K562 (cell line): ENCODE data around the gene SCRN2. TPM values are rescaled to one million over a fixed set of nuclear protein-coding genes. Genes with fewer than 3 reads are reported as not detected.

ENCODE experiments used
- EWSR1 ChIP-seq: fragments of 450-650 bp; IDR thresholded peaks from 2 replicates; pipeline ENCODE4 v1.6.1; 2018; ENCODE audit warnings: borderline replicate concordance, mild to moderate bottlenecking, low read depth, moderate library complexity; ENCODE audit not compliant: partially characterized antibody
- HNRNPH1 ChIP-seq: fragments of 200-400 bp; formaldehyde crosslinking; optimal IDR thresholded peaks from 2 replicates; pipeline ENCODE3; 2017; ENCODE audit warnings: low read depth, mild to moderate bottlenecking, low read length, moderate library complexity
- KLF1 ChIP-seq: fragments of 450-650 bp; IDR thresholded peaks from 2 replicates; pipeline ENCODE4 v1.6.1; 2016; ENCODE audit warnings: missing genetic modification characterization, missing compliant biosample characterization
- MYC ChIP-seq, 2 experiments: fragments of 250-450 bp in 1 of 2; sonication (Bioruptor Pico) in 1 of 2; IDR thresholded peaks; 2 replicates each; pipeline versions ENCODE4 v1.5.1 to v1.6.1; 2012 to 2021; ENCODE audit warnings: low read depth in 2 of 2, borderline replicate concordance in 1 of 2, improper control_type of control experiment in 1 of 2, low read length in 1 of 2, mild to moderate bottlenecking in 1 of 2, moderate library complexity in 1 of 2
- PHB ChIP-seq: fragments of 250-450 bp; sonication (Bioruptor Pico); IDR thresholded peaks from 2 replicates; pipeline ENCODE4 v1.5.0; 2021
- SNRNP70 ChIP-seq: fragments of 200-400 bp; formaldehyde crosslinking; optimal IDR thresholded peaks from 2 replicates; pipeline ENCODE3; 2017; ENCODE audit warnings: low read depth, low read length
- TCFL5 ChIP-seq: fragments of 250-450 bp; sonication (Bioruptor Pico); conservative IDR thresholded peaks from 2 replicates; pipeline ENCODE4 v1.6.1; 2021; ENCODE audit warnings: mild to moderate bottlenecking, moderate library complexity, matching md5 sums
- XRCC3 ChIP-seq: fragments of 450-650 bp; IDR thresholded peaks from 2 replicates; pipeline ENCODE4 v1.6.1; 2017; ENCODE audit warnings: mild to moderate bottlenecking, moderate library complexity
- ZEB2 ChIP-seq: fragments of 450-650 bp; IDR thresholded peaks from 2 replicates; pipeline ENCODE4 v1.6.1; 2016
- ZNF79 ChIP-seq: fragments of 250-450 bp; sonication (Bioruptor Pico); IDR thresholded peaks from 2 replicates; pipeline ENCODE4 v1.4.0; 2020; ENCODE audit warnings: low read depth, mild to moderate bottlenecking, moderate library complexity
- polyA plus RNA-seq, 8 experiments: library from polyadenylated mRNA; depleted of rRNA in 4 of 8; stranded (reverse) in 5 of 8; unstranded in 3 of 8; fragments of >200 nt; fragmentation: Nextera tagmentation in 2 of 8; fragmentation: Illumina TruSeq in 1 of 8; extraction: Ambion mirVana in 2 of 8; extraction: Trizol in 1 of 8; gene quantifications; 2 replicates each; pipeline versions ENCODE4 v1.2.1 to v1.2.3, GENCODE V29; 2011 to 2014; ENCODE audit warnings: inconsistent platforms in 1 of 8, missing spikeins in 1 of 8
- total RNA-seq, 7 experiments: library from RNA; depleted of rRNA in 6 of 7; stranded (reverse); fragments of >200 nt in 6 of 7; fragmentation: Illumina TruSeq in 2 of 7; extraction: Trizol in 2 of 7; gene quantifications; 2 replicates each; pipeline versions ENCODE4 v1.2.1 to v1.2.3, GENCODE V29; 2011 to 2021; ENCODE audit warnings: low replicate concordance in 1 of 7
- TF ChIP-seq, protein P1 (sequence below): sonication (generic); formaldehyde crosslinking; IDR thresholded peaks from 2 replicates; pipeline ENCODE4 v1.8.1; 2023; ENCODE audit warnings: missing genetic modification reagents, mild to moderate bottlenecking, borderline replicate concordance
- TF ChIP-seq, protein P2 (sequence below): sonication (generic); formaldehyde crosslinking; IDR thresholded peaks from 2 replicates; pipeline ENCODE4 v1.8.1; 2023; ENCODE audit warnings: mild to moderate bottlenecking, missing genetic modification reagents, moderate library complexity
- TF ChIP-seq, protein P3 (sequence below): fragments of 250-450 bp; sonication (Bioruptor Pico); IDR thresholded peaks from 2 replicates; pipeline ENCODE4 v1.4.0; 2020
- TF ChIP-seq, protein P4 (sequence below): fragments of 450-650 bp; conservative IDR thresholded peaks from 2 replicates; pipeline ENCODE4 v1.6.1; 2016; ENCODE audit warnings: missing genetic modification characterization, low read depth, mild to moderate bottlenecking, control low read depth, missing compliant biosample characterization
- TF ChIP-seq, protein P5 (sequence below): fragments of 250-450 bp; sonication (Bioruptor Pico); IDR thresholded peaks from 2 replicates; pipeline ENCODE4 v1.8.0; 2021; ENCODE audit warnings: mild to moderate bottlenecking, moderate library complexity

Gene SCRN2
- total and polyA plus RNA-seq, 9 of the 15 experiments (the other 6 are each of a cell fraction or from before 2014, with no cell fraction given), result 0.25 to 32.9 (median 13.6) TPM

DNA sequence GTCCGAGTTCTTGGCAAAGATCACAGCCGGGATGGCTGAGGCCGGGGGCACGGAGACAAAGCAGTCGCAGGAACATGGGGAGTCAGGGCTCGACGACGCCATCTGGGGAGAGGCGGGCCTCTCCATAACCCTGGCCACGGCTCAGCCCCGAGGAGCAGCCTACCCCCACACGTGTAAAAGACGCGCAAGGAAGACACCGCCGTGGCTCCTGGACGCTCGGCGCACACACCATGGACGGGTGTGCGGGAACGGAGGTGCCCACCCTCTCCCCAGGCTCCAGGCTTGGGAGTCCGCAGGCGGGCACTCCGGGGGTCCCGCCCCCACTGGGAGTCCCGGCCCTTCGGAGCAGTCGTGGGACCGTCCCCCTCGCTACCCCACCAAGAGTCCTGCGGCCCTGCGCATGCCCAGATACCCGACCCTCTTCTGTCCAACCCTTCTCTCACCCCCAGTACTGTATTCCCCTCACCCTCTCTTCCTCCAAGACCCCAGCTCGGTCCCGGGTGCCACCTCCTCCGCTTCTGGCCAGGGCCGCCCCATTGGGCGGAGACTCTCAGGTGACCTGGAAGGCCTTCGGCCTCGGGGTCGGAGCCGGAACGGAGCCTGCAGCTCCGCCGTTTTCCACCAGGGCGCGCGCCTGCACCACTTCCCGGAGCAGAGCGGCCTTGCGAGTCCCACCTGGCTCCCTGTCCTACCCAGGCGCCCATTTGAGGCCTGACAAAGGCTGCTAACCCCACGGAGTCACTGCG, at the start of gene SCRN2 (continued):
- TF ChIP-seq, protein P1, sequence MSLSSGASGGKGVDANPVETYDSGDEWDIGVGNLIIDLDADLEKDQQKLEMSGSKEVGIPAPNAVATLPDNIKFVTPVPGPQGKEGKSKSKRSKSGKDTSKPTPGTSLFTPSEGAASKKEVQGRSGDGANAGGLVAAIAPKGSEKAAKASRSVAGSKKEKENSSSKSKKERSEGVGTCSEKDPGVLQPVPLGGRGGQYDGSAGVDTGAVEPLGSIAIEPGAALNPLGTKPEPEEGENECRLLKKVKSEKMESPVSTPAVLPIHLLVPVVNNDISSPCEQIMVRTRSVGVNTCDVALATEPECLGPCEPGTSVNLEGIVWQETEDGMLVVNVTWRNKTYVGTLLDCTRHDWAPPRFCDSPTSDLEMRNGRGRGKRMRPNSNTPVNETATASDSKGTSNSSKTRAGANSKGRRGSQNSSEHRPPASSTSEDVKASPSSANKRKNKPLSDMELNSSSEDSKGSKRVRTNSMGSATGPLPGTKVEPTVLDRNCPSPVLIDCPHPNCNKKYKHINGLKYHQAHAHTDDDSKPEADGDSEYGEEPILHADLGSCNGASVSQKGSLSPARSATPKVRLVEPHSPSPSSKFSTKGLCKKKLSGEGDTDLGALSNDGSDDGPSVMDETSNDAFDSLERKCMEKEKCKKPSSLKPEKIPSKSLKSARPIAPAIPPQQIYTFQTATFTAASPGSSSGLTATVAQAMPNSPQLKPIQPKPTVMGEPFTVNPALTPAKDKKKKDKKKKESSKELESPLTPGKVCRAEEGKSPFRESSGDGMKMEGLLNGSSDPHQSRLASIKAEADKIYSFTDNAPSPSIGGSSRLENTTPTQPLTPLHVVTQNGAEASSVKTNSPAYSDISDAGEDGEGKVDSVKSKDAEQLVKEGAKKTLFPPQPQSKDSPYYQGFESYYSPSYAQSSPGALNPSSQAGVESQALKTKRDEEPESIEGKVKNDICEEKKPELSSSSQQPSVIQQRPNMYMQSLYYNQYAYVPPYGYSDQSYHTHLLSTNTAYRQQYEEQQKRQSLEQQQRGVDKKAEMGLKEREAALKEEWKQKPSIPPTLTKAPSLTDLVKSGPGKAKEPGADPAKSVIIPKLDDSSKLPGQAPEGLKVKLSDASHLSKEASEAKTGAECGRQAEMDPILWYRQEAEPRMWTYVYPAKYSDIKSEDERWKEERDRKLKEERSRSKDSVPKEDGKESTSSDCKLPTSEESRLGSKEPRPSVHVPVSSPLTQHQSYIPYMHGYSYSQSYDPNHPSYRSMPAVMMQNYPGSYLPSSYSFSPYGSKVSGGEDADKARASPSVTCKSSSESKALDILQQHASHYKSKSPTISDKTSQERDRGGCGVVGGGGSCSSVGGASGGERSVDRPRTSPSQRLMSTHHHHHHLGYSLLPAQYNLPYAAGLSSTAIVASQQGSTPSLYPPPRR (CRISPR knock-in tag), result no peak
- TF ChIP-seq ZEB2, result no peak
- TF ChIP-seq KLF1 (tag), result no peak
- no peak for TF ChIP-seq TCFL5 (CRISPR knock-in tag)
- peak; percentile 63; the same call in 1 of the 2 replicates for TF ChIP-seq MYC (IDR thresholded peaks at IDR 0.05; ENCODE audit: low read depth, low read length)
- no peak; the same call in 1 of the 2 replicates for TF ChIP-seq MYC (CRISPR knock-in tag; IDR thresholded peaks at IDR 0.05; ENCODE audit: borderline replicate concordance, low read depth)
- no peak for TF ChIP-seq PHB (CRISPR knock-in tag)
- TF ChIP-seq XRCC3, result no peak
- TF ChIP-seq, protein P2, sequence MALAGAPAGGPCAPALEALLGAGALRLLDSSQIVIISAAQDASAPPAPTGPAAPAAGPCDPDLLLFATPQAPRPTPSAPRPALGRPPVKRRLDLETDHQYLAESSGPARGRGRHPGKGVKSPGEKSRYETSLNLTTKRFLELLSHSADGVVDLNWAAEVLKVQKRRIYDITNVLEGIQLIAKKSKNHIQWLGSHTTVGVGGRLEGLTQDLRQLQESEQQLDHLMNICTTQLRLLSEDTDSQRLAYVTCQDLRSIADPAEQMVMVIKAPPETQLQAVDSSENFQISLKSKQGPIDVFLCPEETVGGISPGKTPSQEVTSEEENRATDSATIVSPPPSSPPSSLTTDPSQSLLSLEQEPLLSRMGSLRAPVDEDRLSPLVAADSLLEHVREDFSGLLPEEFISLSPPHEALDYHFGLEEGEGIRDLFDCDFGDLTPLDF (CRISPR knock-in tag), result no peak
- no peak for TF ChIP-seq SNRNP70
- no peak for TF ChIP-seq ZNF79 (CRISPR knock-in tag)
- TF ChIP-seq, protein P3, sequence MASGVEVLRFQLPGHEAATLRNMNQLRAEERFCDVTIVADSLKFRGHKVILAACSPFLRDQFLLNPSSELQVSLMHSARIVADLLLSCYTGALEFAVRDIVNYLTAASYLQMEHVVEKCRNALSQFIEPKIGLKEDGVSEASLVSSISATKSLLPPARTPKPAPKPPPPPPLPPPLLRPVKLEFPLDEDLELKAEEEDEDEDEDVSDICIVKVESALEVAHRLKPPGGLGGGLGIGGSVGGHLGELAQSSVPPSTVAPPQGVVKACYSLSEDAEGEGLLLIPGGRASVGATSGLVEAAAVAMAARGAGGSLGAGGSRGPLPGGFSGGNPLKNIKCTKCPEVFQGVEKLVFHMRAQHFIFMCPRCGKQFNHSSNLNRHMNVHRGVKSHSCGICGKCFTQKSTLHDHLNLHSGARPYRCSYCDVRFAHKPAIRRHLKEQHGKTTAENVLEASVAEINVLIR (CRISPR knock-in tag), result no peak
- no peak for TF ChIP-seq EWSR1
- TF ChIP-seq, protein P4, sequence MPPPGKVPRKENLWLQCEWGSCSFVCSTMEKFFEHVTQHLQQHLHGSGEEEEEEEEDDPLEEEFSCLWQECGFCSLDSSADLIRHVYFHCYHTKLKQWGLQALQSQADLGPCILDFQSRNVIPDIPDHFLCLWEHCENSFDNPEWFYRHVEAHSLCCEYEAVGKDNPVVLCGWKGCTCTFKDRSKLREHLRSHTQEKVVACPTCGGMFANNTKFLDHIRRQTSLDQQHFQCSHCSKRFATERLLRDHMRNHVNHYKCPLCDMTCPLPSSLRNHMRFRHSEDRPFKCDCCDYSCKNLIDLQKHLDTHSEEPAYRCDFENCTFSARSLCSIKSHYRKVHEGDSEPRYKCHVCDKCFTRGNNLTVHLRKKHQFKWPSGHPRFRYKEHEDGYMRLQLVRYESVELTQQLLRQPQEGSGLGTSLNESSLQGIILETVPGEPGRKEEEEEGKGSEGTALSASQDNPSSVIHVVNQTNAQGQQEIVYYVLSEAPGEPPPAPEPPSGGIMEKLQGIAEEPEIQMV (tag), result no peak
- TF ChIP-seq, protein P5, sequence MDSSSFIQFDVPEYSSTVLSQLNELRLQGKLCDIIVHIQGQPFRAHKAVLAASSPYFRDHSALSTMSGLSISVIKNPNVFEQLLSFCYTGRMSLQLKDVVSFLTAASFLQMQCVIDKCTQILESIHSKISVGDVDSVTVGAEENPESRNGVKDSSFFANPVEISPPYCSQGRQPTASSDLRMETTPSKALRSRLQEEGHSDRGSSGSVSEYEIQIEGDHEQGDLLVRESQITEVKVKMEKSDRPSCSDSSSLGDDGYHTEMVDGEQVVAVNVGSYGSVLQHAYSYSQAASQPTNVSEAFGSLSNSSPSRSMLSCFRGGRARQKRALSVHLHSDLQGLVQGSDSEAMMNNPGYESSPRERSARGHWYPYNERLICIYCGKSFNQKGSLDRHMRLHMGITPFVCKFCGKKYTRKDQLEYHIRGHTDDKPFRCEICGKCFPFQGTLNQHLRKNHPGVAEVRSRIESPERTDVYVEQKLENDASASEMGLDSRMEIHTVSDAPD (CRISPR knock-in tag), result no peak
- TF ChIP-seq HNRNPH1, result no peak
